Activated CD8-positive, alpha-beta memory T cell treated with anti-CD3 and anti-CD28 coated beads, Interleukin-2, amount 10 ng/mL, durations not matched to agents 7 days and 5 days (primary cell): ENCODE measurements around the gene SLC35G2. TPM values are rescaled to one million over a fixed set of nuclear protein-coding genes. Genes with fewer than 3 reads are reported as not detected.
"Not testable (repeated sequence)": the region's sequence is repeated elsewhere in the genome, so short reads cannot be mapped to it uniquely, and the experiment has no call there.

ENCODE experiments used
- ATAC-seq: fragments of 150-1000 bp; cut with Tn5 transposase; one replicate; pipeline ENCODE4 v1.10.0; 2021; ENCODE audit warnings: moderate library complexity
- CTCF ChIA-PET: fragments of 350-600 bp; sonication (Branson Sonifier 250); formaldehyde crosslinking; loops from one replicate; lab custom pipeline; 2021; ENCODE audit warnings: antibody characterized with exemption; lab: Charles Lee
- DNase-seq: peaks from one replicate; pipeline ENCODE4 v3.0.0-alpha.2; 2020
- H3K27ac Mint-ChIP-seq: one replicate; pipeline ENCODE4 v1.8.0; 2021; ENCODE audit warnings: mild to moderate bottlenecking, mixed read lengths
- H3K27me3 Mint-ChIP-seq: one replicate; pipeline ENCODE4 v1.8.0; 2021; ENCODE audit warnings: mixed read lengths
- H3K36me3 Mint-ChIP-seq: one replicate; pipeline ENCODE4 v1.8.0; 2021; ENCODE audit warnings: mild to moderate bottlenecking, mixed read lengths
- H3K4me1 Mint-ChIP-seq: one replicate; pipeline ENCODE4 v1.8.0; 2021; ENCODE audit warnings: mixed read lengths
- H3K4me3 Mint-ChIP-seq: one replicate; pipeline ENCODE4 v1.8.0; 2021; ENCODE audit warnings: mild to moderate bottlenecking, moderate library complexity, mixed read lengths
- H3K9me3 Mint-ChIP-seq: one replicate; pipeline ENCODE4 v1.8.0; 2022; ENCODE audit warnings: low read depth, mixed read lengths
- total RNA-seq, 2 experiments: library from RNA; stranded (reverse); gene quantifications; one replicate each; pipeline ENCODE4 v1.2.3, GENCODE V29; 2021

SLC35G2 gene
- total RNA-seq, 2 experiments from 2014 or later, result 1.1 to 1.6 TPM

DNA sequence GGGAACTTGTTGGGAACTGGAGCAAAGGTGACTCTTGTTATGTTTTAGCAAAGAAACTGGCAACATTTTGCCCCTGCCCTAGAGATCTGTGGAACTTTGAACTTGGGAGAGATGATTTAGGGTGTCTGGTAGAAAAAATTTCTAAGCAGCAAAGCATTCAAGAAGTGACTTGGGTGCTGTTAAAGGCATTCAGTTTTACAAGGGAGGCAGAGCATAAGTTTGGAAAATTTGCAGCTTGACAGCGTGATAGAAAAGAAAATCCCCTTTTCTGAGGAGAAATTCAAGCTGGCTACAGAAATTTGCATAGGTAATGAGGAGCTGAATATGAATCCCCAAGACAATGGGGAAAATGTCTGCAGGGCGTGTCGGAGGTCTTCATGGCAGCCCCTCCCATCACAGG is 53.3 kb downstream of the SLC35G2 start:
- H3K4me3 Mint-ChIP-seq, H3K27me3 Mint-ChIP-seq, H3K27ac Mint-ChIP-seq, ATAC-seq, DNase-seq, CTCF ChIA-PET: not testable (repeated sequence)
- Mint-ChIP-seq H3K4me1 (peaks cover 23% of the 10 kb centered on the region), H3K36me3 (peaks cover 68% of the 10 kb centered on the region), H3K9me3 (peaks cover 20% of the 10 kb centered on the region)

DNA sequence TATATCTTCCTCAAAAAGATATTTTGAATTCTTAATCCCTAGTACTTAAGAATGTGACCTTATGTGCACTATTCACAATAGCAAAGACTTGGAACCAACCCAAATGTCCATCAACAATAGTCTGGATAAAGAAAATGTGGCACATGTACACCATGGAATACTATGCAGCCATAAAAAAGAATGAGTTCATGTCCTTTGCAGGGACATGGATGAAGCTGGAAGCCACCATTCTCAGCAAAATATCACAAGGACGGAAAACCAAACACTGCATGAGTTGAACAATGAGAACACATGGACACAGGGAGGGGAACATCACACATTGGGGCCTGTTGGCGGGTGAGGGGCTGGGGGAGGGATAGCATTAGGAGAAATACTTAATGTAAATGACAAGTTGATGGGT is 60.6 kb downstream of the SLC35G2 start:
- H3K27ac Mint-ChIP-seq, H3K4me3 Mint-ChIP-seq, ATAC-seq, H3K27me3 Mint-ChIP-seq, CTCF ChIA-PET, DNase-seq: not testable (repeated sequence)
- H3K9me3 Mint-ChIP-seq, result peaks cover 15% of the 10 kb centered on the region
- H3K4me1 Mint-ChIP-seq, result peaks cover 24% of the 10 kb centered on the region
- H3K36me3 Mint-ChIP-seq, result peaks cover 43% of the 10 kb centered on the region

DNA sequence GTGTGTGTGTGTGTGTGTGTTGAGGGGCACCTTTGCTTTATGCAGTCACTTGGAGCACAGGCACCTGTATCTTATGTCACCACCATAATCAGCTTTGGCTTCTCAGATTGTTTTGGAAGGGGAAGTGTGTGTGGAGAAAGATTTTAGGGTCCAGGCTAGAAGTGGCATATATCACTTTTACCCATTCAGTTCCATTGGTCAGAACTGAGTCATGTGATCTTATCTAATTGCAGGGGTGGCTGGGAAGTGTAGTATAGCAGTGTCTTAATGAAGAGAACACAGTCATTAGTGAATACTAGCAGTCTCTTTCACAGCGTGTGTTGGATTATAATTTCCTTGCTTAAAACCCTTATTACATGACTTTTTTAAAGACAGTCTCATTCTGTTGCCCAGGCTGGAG is 63.6 kb downstream of the SLC35G2 start:
- no peak overlapping the region for H3K4me3 Mint-ChIP-seq
- ATAC-seq (peak; percentile 43), DNase-seq (no peak)
- peaks cover 38% of the 10 kb centered on the region for H3K36me3 Mint-ChIP-seq
- peaks cover 9% of the 10 kb centered on the region for H3K9me3 Mint-ChIP-seq
- CTCF ChIA-PET, result no interaction called here
- no peak overlapping the region for H3K27ac Mint-ChIP-seq
- peaks cover 42% of the 10 kb centered on the region for H3K4me1 Mint-ChIP-seq
- H3K27me3 Mint-ChIP-seq, result no peaks in the 10 kb centered on the region

DNA sequence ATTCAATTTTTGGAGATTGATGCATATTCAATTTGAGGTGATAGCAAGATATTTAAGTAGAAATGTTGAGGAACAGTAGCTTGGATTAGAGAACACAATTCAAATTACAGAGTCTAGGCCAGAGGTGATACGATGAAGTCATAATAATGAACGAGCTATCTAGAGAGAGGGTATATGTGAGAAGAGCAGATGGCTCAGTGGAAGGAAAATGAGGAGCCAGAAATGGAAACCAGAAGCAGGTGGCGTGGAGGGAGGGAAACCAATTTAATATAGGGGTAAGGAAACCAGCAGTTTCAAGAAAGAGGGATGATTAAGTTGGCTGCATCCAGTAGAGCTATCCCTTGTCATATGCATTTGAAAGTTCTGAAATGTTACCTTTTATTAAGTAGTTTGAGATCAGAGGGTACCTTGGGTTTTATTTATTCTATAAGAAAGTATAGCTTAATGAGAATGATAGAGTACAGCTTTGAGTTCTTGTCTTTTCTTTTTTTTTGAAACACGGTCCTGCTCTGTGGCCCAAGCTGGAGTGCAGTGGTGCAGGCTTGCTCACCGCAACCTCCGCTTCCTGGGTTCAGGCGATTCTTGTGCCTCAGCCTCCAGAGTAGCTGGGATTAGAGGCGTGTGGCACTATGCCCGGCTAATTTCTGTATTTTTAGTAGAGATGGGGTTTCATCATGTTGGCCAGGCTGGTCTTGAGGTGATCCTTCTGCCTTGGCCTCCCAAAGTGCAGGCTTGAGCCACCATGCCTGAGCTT is 65.2 kb downstream of the SLC35G2 start:
- peaks cover 34% of the 10 kb centered on the region for H3K36me3 Mint-ChIP-seq
- H3K4me3 Mint-ChIP-seq, result no peak overlapping the region
- ATAC-seq (no peak), DNase-seq (no peak)
- CTCF ChIA-PET, result interaction anchor here (0.9 to 1.0 kb wide), 2 partner anchors 23 to 130 kb away, joined by 3 to 4 read pairs; no protein-coding TSS in a partner anchor
- peaks cover 42% of the 10 kb centered on the region for H3K4me1 Mint-ChIP-seq
- peaks cover 3% of the 10 kb centered on the region for H3K9me3 Mint-ChIP-seq
- H3K27ac Mint-ChIP-seq, result peak overlapping the region; percentile 25
- H3K27me3 Mint-ChIP-seq, result no peaks in the 10 kb centered on the region

DNA sequence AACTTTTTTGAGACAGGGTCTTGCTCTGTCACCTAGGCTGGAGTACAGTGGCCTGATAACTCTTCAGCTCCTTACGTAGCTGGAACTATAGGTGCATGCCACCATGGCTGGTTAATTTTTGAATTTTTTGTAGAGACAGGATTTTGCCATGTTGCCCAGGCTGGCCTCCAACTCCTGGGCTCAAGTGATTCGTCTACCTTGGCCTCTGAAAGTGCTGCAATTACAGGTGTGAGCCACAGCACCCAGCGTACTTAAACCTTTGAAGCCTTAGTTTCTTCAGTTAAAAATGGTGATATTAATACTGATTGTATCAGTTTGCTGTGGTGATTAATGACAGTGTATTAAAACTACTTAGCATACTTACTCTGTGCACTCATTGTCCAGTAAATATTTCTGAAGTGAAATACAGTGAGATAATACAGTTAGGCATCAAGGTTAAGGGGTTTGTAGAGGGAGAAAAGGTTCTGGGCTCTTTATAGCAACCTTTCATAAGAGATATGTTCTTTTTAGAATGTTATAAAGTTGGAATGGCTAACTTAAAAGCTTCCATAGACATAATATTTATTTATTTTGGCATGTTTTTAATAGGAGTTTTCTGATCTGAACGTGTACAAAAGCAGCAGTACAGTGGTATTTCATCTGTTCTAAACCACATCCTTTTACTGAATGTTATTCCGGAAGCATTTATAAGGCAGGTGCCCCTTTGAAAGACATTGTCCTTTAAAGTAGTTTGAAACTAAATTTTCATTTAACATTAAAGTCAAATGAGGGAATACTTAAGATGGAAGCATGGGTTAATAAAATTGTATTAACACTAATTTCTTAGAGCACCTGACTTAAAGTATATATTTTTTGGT is 66.7 kb downstream of the SLC35G2 start:
- H3K27me3 Mint-ChIP-seq, result no peaks in the 10 kb centered on the region
- ATAC-seq, result peak; percentile 78

DNA sequence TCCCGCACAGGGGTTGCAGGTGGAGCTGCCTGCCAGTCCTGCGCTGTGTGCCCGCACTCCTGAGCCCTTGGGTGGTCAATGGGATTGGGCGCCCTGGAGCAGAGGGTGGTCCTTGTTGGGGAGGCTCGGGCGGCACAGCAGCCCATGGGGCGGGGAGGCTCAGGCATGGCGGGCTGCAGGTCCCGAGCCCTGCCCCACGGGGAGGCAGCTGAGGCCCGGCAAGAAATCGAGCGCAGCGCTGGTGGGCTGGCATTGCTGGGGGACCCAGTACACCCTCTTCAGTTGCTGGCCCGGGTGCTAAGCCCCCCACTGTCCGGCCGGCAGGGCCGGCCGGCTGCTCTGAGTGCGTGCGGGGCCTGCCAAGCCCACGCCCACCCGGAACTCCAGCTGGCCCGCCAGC is 71.0 kb downstream of the SLC35G2 start:
- no peak for ATAC-seq
- H3K9me3 Mint-ChIP-seq, result peaks cover 16% of the 10 kb centered on the region
- H3K36me3 Mint-ChIP-seq, result peaks cover 62% of the 10 kb centered on the region
- H3K4me1 Mint-ChIP-seq, result peaks cover 31% of the 10 kb centered on the region
- H3K4me3 Mint-ChIP-seq, result no peak overlapping the region
- no peak overlapping the region for H3K27ac Mint-ChIP-seq
- CTCF ChIA-PET, result no interaction called here
- H3K27me3 Mint-ChIP-seq, result no peaks in the 10 kb centered on the region
- DNase-seq, result no peak

More for the DNA sequence above, 66.7 kb downstream of the SLC35G2 start:
- H3K9me3 Mint-ChIP-seq, result peaks cover 7% of the 10 kb centered on the region
- no peak for DNase-seq
- peak overlapping the region; percentile 28 for H3K4me3 Mint-ChIP-seq
- H3K36me3 Mint-ChIP-seq, result peaks cover 37% of the 10 kb centered on the region
- peaks cover 42% of the 10 kb centered on the region for H3K4me1 Mint-ChIP-seq
- CTCF ChIA-PET, result interaction anchor here (0.8 to 1.0 kb wide), 2 partner anchors 9 to 24 kb away, joined by 3 to 4 read pairs; partner anchors contain the start of gene NCK1
- peak overlapping the region; percentile 71 for H3K27ac Mint-ChIP-seq

DNA sequence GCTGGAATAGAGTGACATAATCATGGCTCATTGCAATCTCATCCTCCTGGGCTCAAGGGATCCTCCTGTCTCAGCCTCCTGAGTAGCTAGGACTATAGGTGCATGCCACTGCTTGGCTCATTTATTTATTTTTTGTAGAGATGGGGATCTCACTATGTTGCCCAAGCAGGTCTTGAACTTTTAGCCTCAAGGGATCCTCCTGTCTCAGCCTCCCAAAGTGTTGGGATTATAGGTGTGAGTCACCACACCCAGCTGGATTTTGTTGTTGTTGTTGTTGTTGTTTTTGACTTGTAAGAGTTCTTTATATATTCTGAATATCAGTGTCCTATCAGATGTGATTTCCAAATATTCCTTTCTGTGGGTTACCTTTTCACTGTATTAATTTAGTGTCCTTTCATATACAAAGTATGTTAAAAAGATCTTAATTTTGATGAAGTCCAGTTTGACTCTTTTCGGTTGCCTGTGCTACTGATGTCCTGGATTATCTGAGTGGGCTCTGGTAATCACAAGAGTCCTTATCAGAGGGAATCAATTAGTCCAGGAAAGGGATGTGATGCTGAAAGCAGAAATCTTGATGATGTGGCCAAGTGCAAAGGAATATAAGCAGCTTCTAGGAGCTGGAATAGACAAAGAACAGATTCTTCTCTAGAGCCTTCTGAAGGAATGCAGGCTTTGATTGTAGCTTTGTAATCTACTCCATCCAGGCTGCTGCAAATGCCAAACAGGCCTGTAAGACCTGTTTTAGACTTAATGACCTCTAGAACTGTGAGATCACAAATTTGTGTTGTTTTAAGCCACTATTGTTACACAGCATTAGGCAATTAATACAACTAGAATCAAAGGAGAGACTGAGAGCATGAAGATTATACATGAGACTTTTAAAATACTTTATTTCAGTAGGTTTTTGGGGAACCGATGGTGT is 73.3 kb downstream of the SLC35G2 start:
- H3K9me3 Mint-ChIP-seq, result peaks cover 16% of the 10 kb centered on the region
- no peaks in the 10 kb centered on the region for H3K27me3 Mint-ChIP-seq
- no peak overlapping the region for H3K4me3 Mint-ChIP-seq
- H3K4me1 Mint-ChIP-seq, result peaks cover 15% of the 10 kb centered on the region
- peaks cover 62% of the 10 kb centered on the region for H3K36me3 Mint-ChIP-seq
- no peak overlapping the region for H3K27ac Mint-ChIP-seq
- CTCF ChIA-PET, result no interaction called here
- no peak for ATAC-seq
- DNase-seq, result no peak

DNA sequence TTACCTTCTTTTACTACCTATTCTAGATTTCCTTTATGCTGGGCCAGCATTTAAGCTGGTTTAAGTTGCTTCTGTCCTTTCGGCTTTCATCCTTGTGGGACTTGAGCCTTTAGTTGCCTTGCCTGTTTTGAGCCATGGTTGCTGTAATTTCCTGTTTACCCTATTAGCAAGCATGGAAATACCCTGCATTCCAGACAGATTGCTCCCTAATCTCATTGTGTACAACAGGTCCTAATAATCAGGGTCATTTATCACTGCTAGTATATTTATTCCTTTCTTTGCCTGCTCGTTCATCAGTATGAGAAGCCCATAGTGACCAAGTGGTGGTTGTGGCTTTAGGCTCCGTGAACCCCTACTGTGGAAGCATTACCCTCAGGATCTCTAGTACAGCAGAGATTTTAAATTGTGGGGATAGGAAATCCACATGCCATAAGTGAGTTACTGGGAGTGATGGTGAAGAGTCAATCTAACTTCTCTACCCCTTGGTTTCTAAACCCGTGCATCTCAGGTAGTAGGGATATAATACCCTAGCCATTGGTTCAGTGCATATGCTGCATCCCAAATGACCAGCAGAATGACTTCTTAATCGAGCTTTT is 75.0 kb downstream of the SLC35G2 start:
- peaks cover 16% of the 10 kb centered on the region for H3K9me3 Mint-ChIP-seq
- H3K27ac Mint-ChIP-seq, result no peak overlapping the region
- H3K4me3 Mint-ChIP-seq, result no peak overlapping the region
- H3K27me3 Mint-ChIP-seq, result no peaks in the 10 kb centered on the region
- H3K4me1 Mint-ChIP-seq, result peaks cover 20% of the 10 kb centered on the region
- H3K36me3 Mint-ChIP-seq, result peaks cover 62% of the 10 kb centered on the region
- no peak for ATAC-seq
- CTCF ChIA-PET, result no interaction called here
- no peak for DNase-seq

DNA sequence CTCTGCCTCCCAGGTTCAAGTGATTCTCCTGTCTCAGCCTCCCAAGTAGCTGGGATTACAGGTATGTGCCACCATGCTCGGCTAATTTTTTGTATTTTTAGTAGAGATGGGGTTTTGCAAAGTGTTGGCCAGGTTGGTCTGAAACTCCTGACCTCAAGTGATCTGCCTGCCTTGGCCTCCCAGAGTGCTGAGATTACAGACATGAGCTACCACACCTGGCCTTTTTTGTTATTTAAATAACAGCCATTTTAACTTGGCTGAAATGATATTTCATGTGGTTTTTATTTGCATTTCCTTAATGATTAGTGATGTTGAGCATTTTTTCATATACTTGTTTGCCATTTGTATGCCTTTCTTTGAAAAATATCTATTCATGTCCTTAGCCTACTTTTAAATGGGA is 78.2 kb downstream of the SLC35G2 start:
- H3K27ac Mint-ChIP-seq, CTCF ChIA-PET, ATAC-seq, H3K4me3 Mint-ChIP-seq, H3K27me3 Mint-ChIP-seq, DNase-seq: not testable (repeated sequence)
- H3K4me1 Mint-ChIP-seq, result peaks cover 46% of the 10 kb centered on the region
- peaks cover 63% of the 10 kb centered on the region for H3K36me3 Mint-ChIP-seq
- H3K9me3 Mint-ChIP-seq, result peaks cover 17% of the 10 kb centered on the region

DNA sequence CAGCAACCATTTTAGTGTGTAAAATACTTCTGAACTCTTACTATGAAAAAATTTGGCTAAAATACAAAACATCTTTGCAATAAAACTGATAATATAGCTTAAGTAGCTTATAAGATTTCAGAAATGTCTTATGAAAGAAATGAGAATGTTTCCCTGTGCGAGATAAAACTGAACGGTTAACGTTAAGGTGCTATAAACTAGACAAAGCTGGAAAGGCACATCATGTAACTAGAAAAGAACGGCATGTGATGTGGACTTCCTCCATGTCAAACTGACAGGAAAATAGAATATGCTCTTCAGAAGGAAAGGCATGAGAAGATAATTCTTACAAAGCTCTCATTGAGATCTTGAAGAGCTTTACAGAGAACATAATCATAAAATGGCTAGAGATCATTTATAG is 79.6 kb downstream of the SLC35G2 start:
- Mint-ChIP-seq H3K4me3 (no peak overlapping the region), H3K27ac (no peak overlapping the region), H3K36me3 (peaks cover 62% of the 10 kb centered on the region), H3K27me3 (no peaks in the 10 kb centered on the region), H3K4me1 (peaks cover 43% of the 10 kb centered on the region), H3K9me3 (peaks cover 19% of the 10 kb centered on the region)
- no peak for ATAC-seq
- no peak for DNase-seq
- CTCF ChIA-PET, result interaction anchor here (0.6 to 2.2 kb wide), 3 partner anchors 11 to 645 kb away, joined by 3 to 6 read pairs (median 3); no protein-coding TSS in a partner anchor

DNA sequence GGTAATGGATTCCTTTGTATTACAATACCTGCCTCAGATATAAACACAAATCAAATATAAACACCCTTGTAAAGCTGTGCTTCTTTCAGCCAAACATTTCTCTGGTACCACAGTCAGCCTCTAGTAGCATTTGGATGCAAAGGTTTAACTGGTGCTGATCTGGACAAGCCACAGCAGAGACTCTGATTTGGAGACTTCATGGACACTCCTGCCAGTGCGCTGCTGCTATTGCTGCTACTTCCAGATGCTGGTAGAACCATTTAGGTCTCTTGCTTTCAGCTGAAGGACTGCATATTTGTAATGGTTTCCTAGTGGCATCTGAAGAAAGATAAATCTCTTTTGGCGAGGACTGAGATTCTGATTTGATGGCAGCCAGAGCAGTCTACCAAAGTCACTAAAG is 80.0 kb downstream of the SLC35G2 start:
- Mint-ChIP-seq H3K4me1 (peaks cover 40% of the 10 kb centered on the region), H3K9me3 (peaks cover 19% of the 10 kb centered on the region), H3K36me3 (peaks cover 61% of the 10 kb centered on the region), H3K4me3 (no peak overlapping the region), H3K27me3 (no peaks in the 10 kb centered on the region), H3K27ac (no peak overlapping the region)
- DNase-seq (no peak), ATAC-seq (no peak)
- CTCF ChIA-PET, result interaction anchor here (0.6 to 2.2 kb wide), 3 partner anchors 11 to 646 kb away, joined by 3 to 6 read pairs (median 3); no protein-coding TSS in a partner anchor

DNA sequence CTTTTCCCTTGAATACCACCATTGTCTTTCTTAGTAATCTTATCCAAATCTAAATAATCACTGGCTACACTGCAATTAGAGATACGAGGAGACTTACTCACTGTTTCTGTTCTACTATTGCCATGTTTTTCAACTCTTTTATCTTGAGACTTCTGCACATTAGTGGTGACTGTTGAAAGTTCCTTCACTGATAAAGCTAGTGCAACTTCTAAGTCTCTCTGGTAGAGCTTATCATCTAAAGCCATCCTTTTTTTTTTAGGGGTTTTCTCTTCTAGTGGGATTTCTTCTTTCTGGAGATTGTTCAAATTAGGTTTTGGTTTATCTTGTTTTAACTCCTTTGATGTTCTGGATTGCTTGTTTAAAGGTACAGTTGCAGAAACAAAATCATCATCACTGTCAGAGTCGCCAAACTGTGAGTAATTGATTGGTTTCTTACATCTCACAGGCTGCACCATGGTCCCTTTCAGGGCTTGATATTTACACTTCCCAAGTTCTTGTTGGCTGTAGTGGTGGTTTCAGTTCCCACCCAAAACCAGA is 80.8 kb downstream of the SLC35G2 start:
- no peak overlapping the region for H3K4me3 Mint-ChIP-seq
- H3K36me3 Mint-ChIP-seq, result peaks cover 60% of the 10 kb centered on the region
- peaks cover 35% of the 10 kb centered on the region for H3K4me1 Mint-ChIP-seq
- CTCF ChIA-PET, result interaction anchor here (2.2 kb wide), 1 partner anchor 10 kb away, joined by 6 read pairs; no protein-coding TSS in a partner anchor
- no peaks in the 10 kb centered on the region for H3K27me3 Mint-ChIP-seq
- DNase-seq, result no peak
- ATAC-seq, result no peak
- peaks cover 22% of the 10 kb centered on the region for H3K9me3 Mint-ChIP-seq
- peak overlapping the region; percentile 55 for H3K27ac Mint-ChIP-seq
